ENCODE results near the gene CAMK2G. TPM values are rescaled to one million over a fixed set of nuclear protein-coding genes. Genes with fewer than 3 reads are reported as not detected.

CAMK2G gene
- total and polyA plus RNA-seq, 11 donors: 8.0 to 18.6 (median 14.5) TPM

DNA sequence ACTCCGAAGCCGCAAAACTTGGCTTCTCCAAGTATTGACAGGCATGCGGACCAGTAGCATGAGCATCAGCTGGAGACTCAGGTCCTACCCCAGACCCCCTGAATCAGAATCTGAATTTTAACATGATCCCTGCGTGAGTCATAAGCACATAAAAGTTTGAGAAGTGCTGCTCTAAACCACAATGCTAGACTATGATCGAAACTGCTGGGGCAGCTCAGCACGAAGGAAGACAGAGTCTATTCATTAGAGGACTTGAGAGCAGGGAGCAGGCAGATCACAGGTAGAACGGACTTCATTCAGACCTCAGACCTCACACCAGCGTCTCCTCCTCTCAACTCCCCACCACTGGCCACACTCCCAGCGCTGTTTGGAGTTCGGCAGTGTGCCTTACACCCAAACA is 16.9 kb downstream of the CAMK2G start:
- H3K27ac ChIP-seq: peak overlapping the region in 1 of 12 donors; percentile 88
- WGBS, 4 donors: 88 to 95% (median 94%) methylated on average over 10 of the region's 10 CpGs
- TF ChIP-seq POLR2A (IDR thresholded peaks at IDR 0.05): no peak
- TF ChIP-seq, protein P1, sequence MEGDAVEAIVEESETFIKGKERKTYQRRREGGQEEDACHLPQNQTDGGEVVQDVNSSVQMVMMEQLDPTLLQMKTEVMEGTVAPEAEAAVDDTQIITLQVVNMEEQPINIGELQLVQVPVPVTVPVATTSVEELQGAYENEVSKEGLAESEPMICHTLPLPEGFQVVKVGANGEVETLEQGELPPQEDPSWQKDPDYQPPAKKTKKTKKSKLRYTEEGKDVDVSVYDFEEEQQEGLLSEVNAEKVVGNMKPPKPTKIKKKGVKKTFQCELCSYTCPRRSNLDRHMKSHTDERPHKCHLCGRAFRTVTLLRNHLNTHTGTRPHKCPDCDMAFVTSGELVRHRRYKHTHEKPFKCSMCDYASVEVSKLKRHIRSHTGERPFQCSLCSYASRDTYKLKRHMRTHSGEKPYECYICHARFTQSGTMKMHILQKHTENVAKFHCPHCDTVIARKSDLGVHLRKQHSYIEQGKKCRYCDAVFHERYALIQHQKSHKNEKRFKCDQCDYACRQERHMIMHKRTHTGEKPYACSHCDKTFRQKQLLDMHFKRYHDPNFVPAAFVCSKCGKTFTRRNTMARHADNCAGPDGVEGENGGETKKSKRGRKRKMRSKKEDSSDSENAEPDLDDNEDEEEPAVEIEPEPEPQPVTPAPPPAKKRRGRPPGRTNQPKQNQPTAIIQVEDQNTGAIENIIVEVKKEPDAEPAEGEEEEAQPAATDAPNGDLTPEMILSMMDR (IDR thresholded peaks at IDR 0.05): no peak
- ATAC-seq (no peak), DNase-seq (no peak)
- H3K4me3 ChIP-seq: no peak overlapping the region
- H3K27me3 ChIP-seq: no peaks in the 10 kb centered on the region
- peaks cover 0 to 71% (median 40%) of the 10 kb centered on the region in 9 donors for H3K36me3 ChIP-seq
- H3K9me3 ChIP-seq: no peaks in the 10 kb centered on the region
- peaks cover 0 to 23% (median 0%) of the 10 kb centered on the region in 12 donors for H3K4me1 ChIP-seq
- intact Hi-C loops (cut with DNase I): no loop called here

DNA sequence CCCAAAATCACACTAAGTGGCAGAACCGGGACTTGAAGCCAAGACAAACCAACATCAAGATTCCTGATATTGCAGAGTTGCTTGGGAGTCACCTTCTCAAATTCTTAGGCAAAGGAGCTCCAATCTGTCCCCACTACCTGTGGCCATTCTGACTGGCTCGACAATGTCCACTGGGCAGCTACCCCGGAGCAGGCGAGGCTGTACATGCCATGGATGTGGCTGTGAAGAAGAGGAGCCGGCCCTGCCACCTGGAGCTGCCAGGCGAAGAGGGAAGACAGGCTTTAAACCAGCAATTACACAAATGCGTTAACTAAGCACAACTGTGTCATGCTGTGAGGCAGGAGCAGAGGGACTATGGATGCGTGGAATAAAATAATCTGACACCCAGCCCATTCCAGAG is 18.1 kb downstream of the CAMK2G start:
- TF ChIP-seq, protein P1 (IDR thresholded peaks at IDR 0.05): no peak
- no peak for TF ChIP-seq POLR2A (IDR thresholded peaks at IDR 0.05)
- peaks cover 0 to 15% (median 0%) of the 10 kb centered on the region in 12 donors for H3K4me1 ChIP-seq
- peaks cover 0 to 80% (median 48%) of the 10 kb centered on the region in 9 donors for H3K36me3 ChIP-seq
- no peak overlapping the region for H3K4me3 ChIP-seq
- H3K27ac ChIP-seq: peak overlapping the region in 1 of 12 donors; percentile 88
- intact Hi-C loops (cut with DNase I): no loop called here
- H3K9me3 ChIP-seq: no peaks in the 10 kb centered on the region
- no peaks in the 10 kb centered on the region for H3K27me3 ChIP-seq
- no peak for DNase-seq
- WGBS, 4 donors: 92 to 98% (median 94%) methylated on average over 8 of the region's 8 CpGs
- ATAC-seq: no peak

DNA sequence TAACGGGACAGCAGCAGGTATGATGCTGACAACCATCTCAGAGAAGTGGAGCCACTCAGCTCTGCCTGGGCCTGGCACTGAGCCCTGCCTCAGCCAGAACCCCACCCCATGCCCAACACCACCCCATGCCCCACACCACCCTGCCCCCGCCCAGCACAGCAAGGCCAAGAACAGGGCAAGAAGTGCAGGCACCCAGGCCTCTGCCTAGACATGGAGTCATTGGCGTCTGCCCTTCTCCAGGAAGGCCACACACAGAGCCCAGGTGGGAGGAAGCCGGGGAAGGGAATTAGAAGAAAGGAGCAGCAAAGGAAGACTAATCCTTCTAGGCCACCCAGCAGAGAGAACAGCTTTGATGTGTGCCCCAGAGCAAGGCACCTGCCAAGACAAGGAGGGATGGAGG is 18.9 kb downstream of the CAMK2G start:
- Histone ChIP-seq H3K27me3 (no peaks in the 10 kb centered on the region), H3K4me3 (no peak overlapping the region), H3K36me3 (peaks cover 0 to 81% (median 40%) of the 10 kb centered on the region in 9 donors), H3K4me1 (peaks cover 0 to 22% (median under 1%) of the 10 kb centered on the region in 12 donors), H3K9me3 (no peaks in the 10 kb centered on the region), H3K27ac (peak overlapping the region in 1 of 12 donors; percentile 88)
- 86 to 98% (median 94%) methylated on average over 4 of the region's 4 CpGs for WGBS, 4 donors
- ATAC-seq (no peak), DNase-seq (no peak)
- intact Hi-C loops (cut with DNase I): no loop called here
- TF ChIP-seq, protein P1 (IDR thresholded peaks at IDR 0.05): no peak
- TF ChIP-seq POLR2A (IDR thresholded peaks at IDR 0.05): no peak

DNA sequence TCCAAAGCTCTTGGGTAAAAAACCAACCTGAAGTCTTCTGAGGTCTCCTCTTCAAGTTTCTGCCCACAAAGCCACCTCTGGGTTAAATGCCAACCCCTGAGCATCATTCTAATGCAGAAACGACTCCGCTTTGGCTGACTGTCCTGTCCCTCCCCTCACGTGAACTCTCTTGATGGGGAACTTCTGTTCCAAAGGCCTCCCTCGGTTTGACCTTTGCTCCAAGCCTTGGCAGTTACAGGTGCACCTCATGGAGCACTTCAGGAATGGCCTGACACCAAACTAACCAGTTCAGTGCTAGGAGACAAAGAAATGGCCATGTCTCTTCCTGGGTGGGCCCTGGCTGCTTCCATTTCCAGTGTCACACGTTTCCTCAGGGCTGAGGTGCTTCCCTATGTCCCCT is 20.0 kb downstream of the CAMK2G start:
- Histone ChIP-seq H3K36me3 (peaks cover 0 to 72% (median 29%) of the 10 kb centered on the region in 9 donors), H3K9me3 (no peaks in the 10 kb centered on the region), H3K4me1 (peaks cover 0 to 27% (median 5%) of the 10 kb centered on the region in 12 donors), H3K27ac (peak overlapping the region in 1 of 12 donors; percentile 88), H3K4me3 (no peak overlapping the region), H3K27me3 (no peaks in the 10 kb centered on the region)
- DNase-seq: no peak
- no peak for ATAC-seq
- WGBS, 4 donors: 73 to 88% (median 80%) methylated on average over 5 of the region's 5 CpGs
- intact Hi-C loops (cut with DNase I): no loop called here
- no peak for TF ChIP-seq POLR2A (IDR thresholded peaks at IDR 0.05)
- TF ChIP-seq, protein P1 (IDR thresholded peaks at IDR 0.05): no peak

Data from heart left ventricle (tissue), 16 donors.